ENCODE data around the gene SETD9. TPM values are rescaled to one million over a fixed set of nuclear protein-coding genes. Genes with fewer than 3 reads are reported as not detected.

Gene SETD9
- total and polyA plus RNA-seq, 4 donors, result 7.5 to 10.4 (median 9.6) TPM

GRCh38 chr5:56917534-56917933 is 8.1 kb downstream of the SETD9 start:
- 84 to 86% methylated on average over 2 of the region's 2 CpGs for WGBS, 2 donors

DNA sequence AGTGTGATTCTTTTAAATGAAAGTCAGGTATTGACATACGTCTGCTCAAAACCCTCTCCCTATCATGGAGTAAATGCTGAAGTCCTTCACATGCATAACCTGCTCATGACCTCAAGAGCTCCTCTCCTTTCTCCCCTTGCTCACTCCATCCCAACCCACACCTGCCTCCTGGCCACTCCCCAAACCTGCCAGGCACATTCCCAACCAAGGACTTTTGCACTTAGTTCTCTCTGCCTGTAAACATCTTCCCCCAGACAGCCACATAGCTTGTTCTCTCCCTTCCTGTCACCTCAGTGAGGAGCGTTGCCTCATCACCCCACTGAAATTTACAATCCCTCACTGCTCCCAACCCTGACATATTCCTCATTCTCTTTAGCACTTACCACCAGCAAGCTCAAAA is 8.7 kb downstream of the SETD9 start:
- Histone ChIP-seq H3K36me3 (ENCODE audit: control insufficient read depth in 4 of 4, insufficient read depth in 4 of 4, low read length in 4 of 4) (peaks cover 10 to 19% (median 11%) of the 10 kb centered on the region in 4 donors), H3K4me3 (no peak overlapping the region), H3K9me3 (ENCODE audit: control insufficient read depth in 4 of 4, insufficient read depth in 3 of 4, low read length in 3 of 4) (peaks cover 0 to 1% (median 0%) of the 10 kb centered on the region in 4 donors), H3K27ac (ENCODE audit: low read depth in 1 of 2, low read length in 1 of 2) (no peak overlapping the region), H3K27me3 (ENCODE audit: control insufficient read depth in 3 of 3, insufficient read depth in 3 of 3, low read length in 2 of 3) (no peaks in the 10 kb centered on the region), H3K4me1 (ENCODE audit: control insufficient read depth in 5 of 5, insufficient read depth in 5 of 5, low read length in 5 of 5) (no peaks in the 10 kb centered on the region), H3K9ac (ENCODE audit: insufficient read depth in 1 of 2, low read length in 2 of 2) (no peak overlapping the region)
- DNase-seq (no peak), ATAC-seq (ENCODE audit: insufficient read depth, low FRiP score) (no peak)
- TF ChIP-seq, protein P1, sequence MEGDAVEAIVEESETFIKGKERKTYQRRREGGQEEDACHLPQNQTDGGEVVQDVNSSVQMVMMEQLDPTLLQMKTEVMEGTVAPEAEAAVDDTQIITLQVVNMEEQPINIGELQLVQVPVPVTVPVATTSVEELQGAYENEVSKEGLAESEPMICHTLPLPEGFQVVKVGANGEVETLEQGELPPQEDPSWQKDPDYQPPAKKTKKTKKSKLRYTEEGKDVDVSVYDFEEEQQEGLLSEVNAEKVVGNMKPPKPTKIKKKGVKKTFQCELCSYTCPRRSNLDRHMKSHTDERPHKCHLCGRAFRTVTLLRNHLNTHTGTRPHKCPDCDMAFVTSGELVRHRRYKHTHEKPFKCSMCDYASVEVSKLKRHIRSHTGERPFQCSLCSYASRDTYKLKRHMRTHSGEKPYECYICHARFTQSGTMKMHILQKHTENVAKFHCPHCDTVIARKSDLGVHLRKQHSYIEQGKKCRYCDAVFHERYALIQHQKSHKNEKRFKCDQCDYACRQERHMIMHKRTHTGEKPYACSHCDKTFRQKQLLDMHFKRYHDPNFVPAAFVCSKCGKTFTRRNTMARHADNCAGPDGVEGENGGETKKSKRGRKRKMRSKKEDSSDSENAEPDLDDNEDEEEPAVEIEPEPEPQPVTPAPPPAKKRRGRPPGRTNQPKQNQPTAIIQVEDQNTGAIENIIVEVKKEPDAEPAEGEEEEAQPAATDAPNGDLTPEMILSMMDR (IDR thresholded peaks at IDR 0.05; ENCODE audit: control extremely low read depth, extremely low read depth), result no peak
- 67 to 72% methylated on average over 2 of the region's 2 CpGs for WGBS, 2 donors

More at GRCh38 chr5:56917534-56917933, 8.1 kb downstream of the SETD9 start:
- TF ChIP-seq, protein P1 (IDR thresholded peaks at IDR 0.05; ENCODE audit: control extremely low read depth, extremely low read depth), result no peak
- Histone ChIP-seq H3K27ac (ENCODE audit: low read depth in 1 of 2, low read length in 1 of 2) (no peak overlapping the region), H3K4me1 (ENCODE audit: control insufficient read depth in 5 of 5, insufficient read depth in 5 of 5, low read length in 5 of 5) (no peaks in the 10 kb centered on the region), H3K27me3 (ENCODE audit: control insufficient read depth in 3 of 3, insufficient read depth in 3 of 3, low read length in 2 of 3) (no peaks in the 10 kb centered on the region), H3K9me3 (ENCODE audit: control insufficient read depth in 4 of 4, insufficient read depth in 3 of 4, low read length in 3 of 4) (no peaks in the 10 kb centered on the region), H3K9ac (ENCODE audit: insufficient read depth in 1 of 2, low read length in 2 of 2) (no peak overlapping the region), H3K36me3 (ENCODE audit: control insufficient read depth in 4 of 4, insufficient read depth in 4 of 4, low read length in 4 of 4) (peaks cover 6 to 14% (median 6%) of the 10 kb centered on the region in 4 donors), H3K4me3 (no peak overlapping the region)
- DNase-seq, result no peak
- no peak for ATAC-seq (ENCODE audit: insufficient read depth, low FRiP score)

- TF ChIP-seq, protein P1 (IDR thresholded peaks at IDR 0.05; ENCODE audit: control extremely low read depth, extremely low read depth), result no peak
- no peak overlapping the region for H3K27ac ChIP-seq (ENCODE audit: low read depth in 1 of 2, low read length in 1 of 2)
- DNase-seq (no peak), ATAC-seq (ENCODE audit: insufficient read depth, low FRiP score) (no peak)
- 92% methylated on average over 1 of the region's 1 CpG for WGBS, 2 donors
- peaks cover 0 to 1% (median 0%) of the 10 kb centered on the region in 4 donors for H3K9me3 ChIP-seq (ENCODE audit: control insufficient read depth in 4 of 4, insufficient read depth in 3 of 4, low read length in 3 of 4)
- H3K4me3 ChIP-seq, result no peak overlapping the region
- H3K27me3 ChIP-seq (ENCODE audit: control insufficient read depth in 3 of 3, insufficient read depth in 3 of 3, low read length in 2 of 3), result no peaks in the 10 kb centered on the region
- no peak overlapping the region for H3K9ac ChIP-seq (ENCODE audit: insufficient read depth in 1 of 2, low read length in 2 of 2)
- no peaks in the 10 kb centered on the region for H3K4me1 ChIP-seq (ENCODE audit: control insufficient read depth in 5 of 5, insufficient read depth in 5 of 5, low read length in 5 of 5)
- H3K36me3 ChIP-seq (ENCODE audit: control insufficient read depth in 4 of 4, insufficient read depth in 4 of 4, low read length in 4 of 4), result peaks cover 13 to 22% (median 20%) of the 10 kb centered on the region in 4 donors
Observed at GRCh38 chr5:56919942-56920662, 10.7 kb downstream of the SETD9 start.

All from lung (tissue), 12 donors.